ENCODE measurements around the gene THBS2.

DNA sequence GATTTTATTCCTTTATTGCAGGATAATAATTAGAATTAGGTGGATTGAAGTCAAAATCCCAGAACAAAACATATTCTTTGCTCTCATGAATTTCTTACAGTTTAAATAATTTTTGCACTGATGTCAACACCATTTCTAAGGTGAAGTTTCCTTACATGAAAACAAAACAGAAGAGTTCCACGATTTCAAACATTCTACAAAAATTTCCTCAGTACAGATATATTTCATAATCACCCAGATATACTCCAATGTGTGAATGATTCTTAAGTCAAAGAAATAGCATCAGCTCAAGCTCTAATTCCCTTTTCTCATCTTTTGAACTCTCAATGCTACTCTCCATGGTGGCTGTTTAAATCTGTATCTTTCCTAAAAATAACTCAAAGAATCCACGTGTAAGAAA lies 39.5 kb upstream of the THBS2 start:
- TF ChIP-seq CTCF (conservative IDR thresholded peaks at IDR 0.05 in 1 of 2, IDR thresholded peaks at IDR 0.05 in 1 of 2; ENCODE audit: low read depth in 1 of 2, low read length in 2 of 2) (no peak), EZH2 (IDR thresholded peaks at IDR 0.05; ENCODE audit: low read length, missing control alignments) (no peak)

Data from fibroblast of lung (primary cell).